ENCODE results near the gene FADS6.
A peak's percentile ranks its signal among the peaks of the same experiment; 100 is the strongest.
"Not testable (repeated sequence)": the region's sequence is repeated elsewhere in the genome, so short reads cannot be mapped to it uniquely, and the experiment has no call there.

The FADS6 gene

GRCh38 chr17:74920642-74921025 lies 27.2 kb upstream of the FADS6 start:
- DNase-seq = peak in 1 of 2 experiments; percentile 63

GRCh38 chr17:74920306-74920620 lies 26.8 kb upstream of the FADS6 start:
- DNase-seq = no peak

- no peak for DNase-seq
Measured at GRCh38 chr17:74919440-74920305, 26.2 kb upstream of the FADS6 start.

GRCh38 chr17:74918906-74919305 lies 25.5 kb upstream of the FADS6 start:
- no peak for DNase-seq

GRCh38 chr17:74917430-74917829 lies 24.0 kb upstream of the FADS6 start:
- no peak for DNase-seq

GRCh38 chr17:74916851-74917199 lies 23.4 kb upstream of the FADS6 start:
- DNase-seq = no peak

- DNase-seq = no peak
Measured at GRCh38 chr17:74916136-74916850, 22.9 kb upstream of the FADS6 start.

- not testable (repeated sequence) for DNase-seq
Measured at GRCh38 chr17:74911423-74911822, 18.0 kb upstream of the FADS6 start.

GRCh38 chr17:74909097-74909496 lies 15.7 kb upstream of the FADS6 start:
- DNase-seq = not testable (repeated sequence)

- no peak for DNase-seq
Measured at GRCh38 chr17:74907012-74907411, 13.6 kb upstream of the FADS6 start.

- not testable (repeated sequence) for DNase-seq
Measured at GRCh38 chr17:74906214-74906793, 12.9 kb upstream of the FADS6 start.

- no peak for DNase-seq
Measured at GRCh38 chr17:74904687-74905409, 11.4 kb upstream of the FADS6 start.

GRCh38 chr17:74903671-74904070 lies 10.2 kb upstream of the FADS6 start:
- DNase-seq = no peak

- DNase-seq = no peak
Measured at GRCh38 chr17:74903034-74903433, 9.6 kb upstream of the FADS6 start.

GRCh38 chr17:74901353-74902135 lies 8.1 kb upstream of the FADS6 start:
- no peak for DNase-seq

GRCh38 chr17:74900208-74900607 lies 6.8 kb upstream of the FADS6 start:
- no peak for DNase-seq

GRCh38 chr17:74898376-74898946 lies 5.0 kb upstream of the FADS6 start:
- no peak for DNase-seq

- no peak for DNase-seq
Measured at GRCh38 chr17:74893936-74894671, 671 bp upstream of the FADS6 start.

- DNase-seq = no peak
Measured at GRCh38 chr17:74892013-74892841, 1.2 kb downstream of the FADS6 start.

GRCh38 chr17:74890554-74890953 lies 2.9 kb downstream of the FADS6 start:
- DNase-seq = no peak

GRCh38 chr17:74888469-74888868 lies 5.0 kb downstream of the FADS6 start:
- no peak for DNase-seq
